ENCODE data around the gene SNRPD3.

DNA sequence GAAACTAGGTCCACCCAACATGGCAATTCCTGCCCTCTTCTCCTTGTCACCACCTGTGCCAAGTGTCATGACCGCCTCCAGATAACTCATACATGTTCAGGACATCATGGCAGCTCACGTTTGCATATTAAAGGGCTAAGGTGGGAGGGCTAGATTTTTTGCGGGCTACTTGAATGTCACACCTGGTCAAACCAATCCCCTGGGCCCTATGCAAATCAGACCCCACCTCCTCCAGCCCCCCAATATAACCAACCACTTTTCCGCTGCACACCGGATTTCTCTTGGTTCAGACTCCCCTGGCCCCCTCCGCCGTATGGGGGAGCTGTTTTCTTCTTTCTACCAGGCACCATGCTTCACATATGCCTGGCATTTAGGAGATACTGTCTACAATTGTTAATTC, 48.1 kb upstream of the SNRPD3 start:
- TF ChIP-seq, protein P1, sequence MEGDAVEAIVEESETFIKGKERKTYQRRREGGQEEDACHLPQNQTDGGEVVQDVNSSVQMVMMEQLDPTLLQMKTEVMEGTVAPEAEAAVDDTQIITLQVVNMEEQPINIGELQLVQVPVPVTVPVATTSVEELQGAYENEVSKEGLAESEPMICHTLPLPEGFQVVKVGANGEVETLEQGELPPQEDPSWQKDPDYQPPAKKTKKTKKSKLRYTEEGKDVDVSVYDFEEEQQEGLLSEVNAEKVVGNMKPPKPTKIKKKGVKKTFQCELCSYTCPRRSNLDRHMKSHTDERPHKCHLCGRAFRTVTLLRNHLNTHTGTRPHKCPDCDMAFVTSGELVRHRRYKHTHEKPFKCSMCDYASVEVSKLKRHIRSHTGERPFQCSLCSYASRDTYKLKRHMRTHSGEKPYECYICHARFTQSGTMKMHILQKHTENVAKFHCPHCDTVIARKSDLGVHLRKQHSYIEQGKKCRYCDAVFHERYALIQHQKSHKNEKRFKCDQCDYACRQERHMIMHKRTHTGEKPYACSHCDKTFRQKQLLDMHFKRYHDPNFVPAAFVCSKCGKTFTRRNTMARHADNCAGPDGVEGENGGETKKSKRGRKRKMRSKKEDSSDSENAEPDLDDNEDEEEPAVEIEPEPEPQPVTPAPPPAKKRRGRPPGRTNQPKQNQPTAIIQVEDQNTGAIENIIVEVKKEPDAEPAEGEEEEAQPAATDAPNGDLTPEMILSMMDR (conservative IDR thresholded peaks at IDR 0.05; ENCODE audit: low read depth, low read length) = no peak
- no peak for TF ChIP-seq EZH2 (IDR thresholded peaks at IDR 0.05; ENCODE audit: low read length, unreplicated experiment)

All from PC-3 (cell line).